ENCODE data around the gene NOC2L. TPM values are rescaled to one million over a fixed set of nuclear protein-coding genes. Genes with fewer than 3 reads are reported as not detected.
A peak's percentile ranks its signal among the peaks of the same experiment; 100 is the strongest.

NOC2L gene
- total RNA-seq, 1 donor from 2014 or later: 106 TPM

GRCh38 chr1:906600-907420, 52.2 kb downstream of the NOC2L start:
- H3K4me1 Mint-ChIP-seq: peaks cover 7% of the 10 kb centered on the region
- H3K27ac Mint-ChIP-seq (ENCODE audit: unreplicated experiment): no peak overlapping the region
- no peaks in the 10 kb centered on the region for H3K36me3 Mint-ChIP-seq (ENCODE audit: low read depth)
- peak overlapping the region; percentile 66 for H3K4me3 Mint-ChIP-seq
- no peaks in the 10 kb centered on the region for H3K9me3 Mint-ChIP-seq
- no peak for TF ChIP-seq CTCF (conservative IDR thresholded peaks at IDR 0.05)
- DNase-seq (ENCODE audit: low read depth, low spot score): no peak
- H3K27me3 Mint-ChIP-seq (ENCODE audit: low read depth): peaks cover 38% of the 10 kb centered on the region

- H3K27ac Mint-ChIP-seq (ENCODE audit: unreplicated experiment): no peak overlapping the region
- H3K9me3 Mint-ChIP-seq: no peaks in the 10 kb centered on the region
- peaks cover 40% of the 10 kb centered on the region for H3K27me3 Mint-ChIP-seq (ENCODE audit: low read depth)
- H3K36me3 Mint-ChIP-seq (ENCODE audit: low read depth): no peaks in the 10 kb centered on the region
- TF ChIP-seq CTCF (conservative IDR thresholded peaks at IDR 0.05): no peak
- H3K4me3 Mint-ChIP-seq: peak overlapping the region; percentile 88
- H3K4me1 Mint-ChIP-seq: peaks cover 7% of the 10 kb centered on the region
- DNase-seq (ENCODE audit: low read depth, low spot score): no peak
Observed at GRCh38 chr1:905811-906599, 53.1 kb downstream of the NOC2L start.

GRCh38 chr1:905071-905749, 53.8 kb downstream of the NOC2L start:
- no peak for DNase-seq (ENCODE audit: low read depth, low spot score)
- H3K4me3 Mint-ChIP-seq: peak overlapping the region; percentile 88
- peak overlapping the region; percentile 89 for H3K27ac Mint-ChIP-seq (ENCODE audit: unreplicated experiment)
- no peaks in the 10 kb centered on the region for H3K36me3 Mint-ChIP-seq (ENCODE audit: low read depth)
- peaks cover 7% of the 10 kb centered on the region for H3K4me1 Mint-ChIP-seq
- H3K9me3 Mint-ChIP-seq: no peaks in the 10 kb centered on the region
- peaks cover 48% of the 10 kb centered on the region for H3K27me3 Mint-ChIP-seq (ENCODE audit: low read depth)
- no peak for TF ChIP-seq CTCF (conservative IDR thresholded peaks at IDR 0.05)

GRCh38 chr1:904310-904950, 54.6 kb downstream of the NOC2L start:
- Mint-ChIP-seq H3K36me3 (ENCODE audit: low read depth) (no peaks in the 10 kb centered on the region), H3K9me3 (no peaks in the 10 kb centered on the region), H3K4me1 (peaks cover 7% of the 10 kb centered on the region), H3K27me3 (ENCODE audit: low read depth) (peaks cover 55% of the 10 kb centered on the region), H3K27ac (ENCODE audit: unreplicated experiment) (peak overlapping the region; percentile 84), H3K4me3 (peak overlapping the region; percentile 84)
- peak; percentile 87 for DNase-seq (ENCODE audit: low read depth, low spot score)
- TF ChIP-seq CTCF (conservative IDR thresholded peaks at IDR 0.05): peak; percentile 89

- H3K9me3 Mint-ChIP-seq: no peaks in the 10 kb centered on the region
- peak overlapping the region; percentile 59 for H3K4me3 Mint-ChIP-seq
- no peak for TF ChIP-seq CTCF (conservative IDR thresholded peaks at IDR 0.05)
- peaks cover 60% of the 10 kb centered on the region for H3K27me3 Mint-ChIP-seq (ENCODE audit: low read depth)
- no peak overlapping the region for H3K27ac Mint-ChIP-seq (ENCODE audit: unreplicated experiment)
- no peaks in the 10 kb centered on the region for H3K36me3 Mint-ChIP-seq (ENCODE audit: low read depth)
- H3K4me1 Mint-ChIP-seq: peaks cover 7% of the 10 kb centered on the region
- DNase-seq (ENCODE audit: low read depth, low spot score): no peak
Observed at GRCh38 chr1:903721-904271, 55.3 kb downstream of the NOC2L start.

Measured in neural crest cell (in vitro differentiated cells).